Heart left ventricle (tissue), 16 donors: Measurements from ENCODE around the gene OTOS. TPM values are rescaled to one million over a fixed set of nuclear protein-coding genes. Genes with fewer than 3 reads are reported as not detected.

Source experiments
- ATAC-seq, 4 donors: fragments of 200-7000 bp; cut with Tn5 transposase; one replicate each; pipeline ENCODE4 v1.9.1; 2020 to 2022; ENCODE audit warnings: moderate library complexity in 4 of 4, mild to moderate bottlenecking in 3 of 4, moderate number of reproducible peaks in 1 of 4
- DNase-seq, 5 donors: peaks; one replicate each; pipeline ENCODE4 v3.0.0-alpha.2; 2020
- H3K27ac ChIP-seq, 12 donors: fragments of 200-600 bp; sonication (generic) in 4 of 12; one replicate each; pipeline versions ENCODE4 v1.5.0 to v1.8.0; 2016 to 2022; ENCODE audit warnings: mild to moderate bottlenecking in 2 of 12
- H3K27me3 ChIP-seq, 9 donors: fragments of 200-600 bp; sonication (generic) in 2 of 9; one replicate each; pipeline versions ENCODE4 v1.5.1 to v1.8.0; 2016 to 2022; ENCODE audit warnings: mild to moderate bottlenecking in 3 of 9
- H3K36me3 ChIP-seq, 9 donors: fragments of 200-600 bp; sonication (generic) in 2 of 9; one replicate each; pipeline versions ENCODE4 v1.5.0 to v1.8.0; 2018 to 2022; ENCODE audit warnings: mild to moderate bottlenecking in 2 of 9
- H3K4me1 ChIP-seq, 12 donors: fragments of 200-600 bp; sonication (generic) in 4 of 12; one replicate each; pipeline versions ENCODE4 v1.5.0 to v1.8.0; 2016 to 2022; ENCODE audit warnings: mild to moderate bottlenecking in 3 of 12
- H3K4me3 ChIP-seq, 12 donors: fragments of 200-600 bp; sonication (generic) in 4 of 12; one replicate each; pipeline versions ENCODE4 v1.5.0 to v1.8.0; 2017 to 2022; ENCODE audit warnings: mild to moderate bottlenecking in 9 of 12, moderate library complexity in 4 of 12
- H3K9me3 ChIP-seq, 12 donors: fragments of 200-600 bp; sonication (generic) in 4 of 12; one replicate each; pipeline versions ENCODE4 v1.5.0 to v1.8.0; 2016 to 2022; ENCODE audit warnings: mild to moderate bottlenecking in 1 of 12
- CTCF ChIP-seq, 12 donors: fragments of 200-600 bp; sonication (generic) in 4 of 12; IDR thresholded peaks; one replicate each; pipeline versions ENCODE4 v1.5.0 to v1.8.0; 2018 to 2022; ENCODE audit warnings: antibody characterized with exemption in 12 of 12, mild to moderate bottlenecking in 5 of 12
- POLR2A ChIP-seq, 2 donors: fragments of 450-650 bp; IDR thresholded peaks; one replicate each; pipeline ENCODE4 v1.6.1; 2017; ENCODE audit warnings: antibody characterized with exemption in 2 of 2, mild to moderate bottlenecking in 2 of 2, moderate library complexity in 2 of 2
- WGBS, 4 donors: extraction: QIAGEN DNeasy Blood & Tissue Kit in 2 of 4; methylation state at CpG; one replicate each; pipeline versions ENCODE4 v1.1.5 to v1.1.7; 2013 to 2018; 5-methylcytosine and 5-hydroxymethylcytosine counted together
- intact Hi-C, 10 donors: fragments of 100-400 bp; cut with DNase I; formaldehyde crosslinking; loops; one replicate each; pipeline versions ENCODE4 v1.11.1 to v1.14.2; 2022
- polyA plus RNA-seq, 2 donors: library from polyadenylated mRNA; stranded (reverse); fragments of 200-250 nt; gene quantifications; one replicate each; pipeline ENCODE4 v1.2.3, GENCODE V29; 2013
- total RNA-seq, 9 donors: library from RNA; depleted of rRNA in 2 of 9; stranded (reverse); fragments of >200 nt in 2 of 9; fragmentation: NEBNext Ultra II Directional in 3 of 9; extraction: Animal tissue kit (Norgen Biotek cat#: 25700) in 3 of 9; gene quantifications; one replicate each; pipeline versions ENCODE4 v1.1.0 to v1.2.4, GENCODE V29; 2016 to 2023
- donor health status: ischemic (EF 13 %, LVEDD 7.1; RV severe dilation, severe dysfunction).
- donor health status: healthy with polysubstance abuse.
- donor health status: DM: no; HTN: yes; CAD: no.
- donor health status: DM: no; HTN: no; CAD: no.
- donor health status: ischemic (EF 25% LVEDD 6.9; RV normal size, moderate dysfunction).
- donor health status: ischemic (EF 25% LVEDD 5.7; RV mildly dilated, moderate dysfunction).
- donor health status: healthy.
- donor health status: DM: yes; HTN: yes; CAD: no.
- donor health status: ischemic (EF 35%, LVEDD 5.7; RV mildly dilated, moderate dysfunction).
- donor health status: nonischemic (EF 11% LVEDD 7.7; RV severe dilation, severe dysfunction).
- donor health status: DM: yes; HTN: yes; CAD: no.
- donor health status: PGD.
- donor health status: ischemic (EF 29% LVEDD 5.4; RV normal size, mild dysfunction).
- donor health status: nonischemic (EF 23%, LVEDD 6.1; RV moderate dilation, normal function).

OTOS gene
- total and polyA plus RNA-seq, 11 donors: 1.1 TPM; not detected in 10

GRCh38 chr2:240162032-240162431, 21.6 kb upstream of the OTOS start:
- no peaks in the 10 kb centered on the region for H3K36me3 ChIP-seq
- intact Hi-C loops: no loop called here
- no peaks in the 10 kb centered on the region for H3K9me3 ChIP-seq
- H3K27me3 ChIP-seq: peaks cover 0 to 8% (median 0%) of the 10 kb centered on the region in 9 donors
- H3K4me1 ChIP-seq: no peaks in the 10 kb centered on the region
- ATAC-seq (no peak), DNase-seq (peak in 1 of 5 donors; percentile 35)
- TF ChIP-seq CTCF (IDR thresholded peaks at IDR 0.05) (no peak), POLR2A (IDR thresholded peaks at IDR 0.05) (no peak)
- H3K4me3 ChIP-seq: no peak overlapping the region
- WGBS, 4 donors: 62 to 81% (median 72%) methylated on average over 5 of the region's 5 CpGs
- no peak overlapping the region for H3K27ac ChIP-seq

- Histone ChIP-seq H3K4me3 (no peak overlapping the region), H3K36me3 (no peaks in the 10 kb centered on the region), H3K9me3 (no peaks in the 10 kb centered on the region), H3K27me3 (peaks cover 0 to 5% (median 0%) of the 10 kb centered on the region in 9 donors), H3K27ac (no peak overlapping the region), H3K4me1 (no peaks in the 10 kb centered on the region)
- TF ChIP-seq CTCF (IDR thresholded peaks at IDR 0.05) (no peak), POLR2A (IDR thresholded peaks at IDR 0.05) (no peak)
- 83 to 92% (median 85%) methylated on average over 14 to 21 of the region's 21 CpGs for WGBS, 4 donors
- intact Hi-C loops: no loop called here
- peak in 1 of 5 donors; percentile 58 for DNase-seq
- ATAC-seq: no peak
Observed at GRCh38 chr2:240161087-240161750, 20.8 kb upstream of the OTOS start.

GRCh38 chr2:240160291-240161086, 20.0 kb upstream of the OTOS start:
- no peak overlapping the region for H3K27ac ChIP-seq
- peak in 1 of 4 donors; percentile 42 for ATAC-seq
- peaks cover 0 to 5% (median 0%) of the 10 kb centered on the region in 9 donors for H3K27me3 ChIP-seq
- 82 to 90% (median 86%) methylated on average over 15 to 18 of the region's 18 CpGs for WGBS, 4 donors
- DNase-seq: peak in 1 of 5 donors; percentile 23
- no peak overlapping the region for H3K4me3 ChIP-seq
- intact Hi-C loops: no loop called here
- H3K36me3 ChIP-seq: no peaks in the 10 kb centered on the region
- no peaks in the 10 kb centered on the region for H3K9me3 ChIP-seq
- H3K4me1 ChIP-seq: no peaks in the 10 kb centered on the region
- TF ChIP-seq CTCF (IDR thresholded peaks at IDR 0.05): no peak
- no peak for TF ChIP-seq POLR2A (IDR thresholded peaks at IDR 0.05)

GRCh38 chr2:240159251-240159839, 18.9 kb upstream of the OTOS start:
- ATAC-seq: no peak
- Histone ChIP-seq H3K4me1 (no peaks in the 10 kb centered on the region), H3K9me3 (no peaks in the 10 kb centered on the region), H3K27me3 (peaks cover 0 to 5% (median 0%) of the 10 kb centered on the region in 9 donors), H3K36me3 (no peaks in the 10 kb centered on the region), H3K27ac (no peak overlapping the region), H3K4me3 (no peak overlapping the region)
- peak in 1 of 5 donors; percentile 44 for DNase-seq
- TF ChIP-seq CTCF (IDR thresholded peaks at IDR 0.05) (no peak), POLR2A (IDR thresholded peaks at IDR 0.05) (no peak)
- 82 to 85% (median 83%) methylated on average over 21 of the region's 21 CpGs for WGBS, 4 donors
- intact Hi-C loops: no loop called here
